BE2C (cell line): Measurements from ENCODE around the gene FILIP1.

Experiments used
- DNase-seq: peaks from one replicate; pipeline ENCODE4 v3.0.0-alpha.2; 2020
- H3K27me3 ChIP-seq: fragments of 250-450 bp; sonication (Bioruptor Pico); 2 replicates; pipeline ENCODE4 v1.5.1; 2020; ENCODE audit warnings: mild to moderate bottlenecking
- H3K36me3 ChIP-seq: fragments of 250-450 bp; sonication (Bioruptor Pico); 2 replicates; pipeline ENCODE4 v1.5.1; 2020; ENCODE audit warnings: mild to moderate bottlenecking
- H3K4me1 ChIP-seq: fragments of 250-450 bp; sonication (Bioruptor Pico); 2 replicates; pipeline ENCODE4 v1.5.1; 2020
- H3K4me3 ChIP-seq: 2 replicates; pipeline ENCODE4 v1.5.1; 2011; ENCODE audit warnings: low read depth, low read length
- H3K9me3 ChIP-seq: fragments of 250-450 bp; sonication (Bioruptor Pico); 2 replicates; pipeline ENCODE4 v1.5.1; 2020
- TF ChIP-seq, protein P1 (sequence below): IDR thresholded peaks from 2 replicates; pipeline ENCODE4 v1.5.1; 2012; ENCODE audit warnings: mild to moderate bottlenecking, low read depth, low read length

The FILIP1 gene

DNA sequence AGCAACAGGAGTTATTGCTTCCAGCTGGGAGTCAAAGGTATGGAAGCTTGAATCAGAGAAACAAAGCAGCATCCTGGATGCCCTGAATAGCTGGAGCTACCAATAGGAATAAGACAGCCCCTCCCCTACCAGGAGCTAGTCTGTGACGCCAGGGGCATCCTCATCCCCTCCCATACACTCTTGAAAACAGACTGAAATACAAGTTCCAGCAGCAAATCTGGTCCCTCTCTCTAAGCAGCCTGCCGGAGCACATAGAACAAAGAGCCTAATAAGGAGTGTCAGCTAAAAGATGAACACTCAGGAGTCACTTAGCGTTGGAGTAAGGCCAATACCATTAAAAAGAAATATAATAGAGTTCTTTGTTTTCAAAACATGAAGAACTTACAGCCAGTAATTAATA is 25.6 kb downstream of the FILIP1 start:
- Histone ChIP-seq H3K4me3 (no peak overlapping the region), H3K27me3 (no peaks in the 10 kb centered on the region), H3K4me1 (no peaks in the 10 kb centered on the region), H3K36me3 (no peaks in the 10 kb centered on the region), H3K9me3 (no peaks in the 10 kb centered on the region)
- DNase-seq: no peak
- TF ChIP-seq, protein P1, sequence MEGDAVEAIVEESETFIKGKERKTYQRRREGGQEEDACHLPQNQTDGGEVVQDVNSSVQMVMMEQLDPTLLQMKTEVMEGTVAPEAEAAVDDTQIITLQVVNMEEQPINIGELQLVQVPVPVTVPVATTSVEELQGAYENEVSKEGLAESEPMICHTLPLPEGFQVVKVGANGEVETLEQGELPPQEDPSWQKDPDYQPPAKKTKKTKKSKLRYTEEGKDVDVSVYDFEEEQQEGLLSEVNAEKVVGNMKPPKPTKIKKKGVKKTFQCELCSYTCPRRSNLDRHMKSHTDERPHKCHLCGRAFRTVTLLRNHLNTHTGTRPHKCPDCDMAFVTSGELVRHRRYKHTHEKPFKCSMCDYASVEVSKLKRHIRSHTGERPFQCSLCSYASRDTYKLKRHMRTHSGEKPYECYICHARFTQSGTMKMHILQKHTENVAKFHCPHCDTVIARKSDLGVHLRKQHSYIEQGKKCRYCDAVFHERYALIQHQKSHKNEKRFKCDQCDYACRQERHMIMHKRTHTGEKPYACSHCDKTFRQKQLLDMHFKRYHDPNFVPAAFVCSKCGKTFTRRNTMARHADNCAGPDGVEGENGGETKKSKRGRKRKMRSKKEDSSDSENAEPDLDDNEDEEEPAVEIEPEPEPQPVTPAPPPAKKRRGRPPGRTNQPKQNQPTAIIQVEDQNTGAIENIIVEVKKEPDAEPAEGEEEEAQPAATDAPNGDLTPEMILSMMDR: no peak

DNA sequence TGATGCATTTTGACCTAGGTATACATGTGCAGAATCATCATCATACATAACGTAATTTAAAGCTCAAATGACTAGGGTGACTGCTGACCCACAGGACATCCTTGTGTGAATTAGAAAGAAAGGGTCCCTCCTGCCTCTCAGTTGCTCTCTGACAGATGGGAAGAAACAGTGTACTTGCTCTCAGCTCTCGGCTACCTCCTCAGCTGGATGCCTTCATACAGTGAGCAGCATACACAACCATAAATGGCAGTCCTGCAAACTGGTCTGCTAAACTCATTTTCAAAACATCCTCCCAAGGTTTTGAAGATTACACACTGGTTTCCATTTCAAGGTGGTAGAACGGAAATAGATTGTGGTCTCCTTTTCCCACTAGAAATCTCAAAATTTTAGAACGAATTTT is 26.3 kb downstream of the FILIP1 start:
- TF ChIP-seq, protein P1: no peak
- no peaks in the 10 kb centered on the region for H3K9me3 ChIP-seq

DNA sequence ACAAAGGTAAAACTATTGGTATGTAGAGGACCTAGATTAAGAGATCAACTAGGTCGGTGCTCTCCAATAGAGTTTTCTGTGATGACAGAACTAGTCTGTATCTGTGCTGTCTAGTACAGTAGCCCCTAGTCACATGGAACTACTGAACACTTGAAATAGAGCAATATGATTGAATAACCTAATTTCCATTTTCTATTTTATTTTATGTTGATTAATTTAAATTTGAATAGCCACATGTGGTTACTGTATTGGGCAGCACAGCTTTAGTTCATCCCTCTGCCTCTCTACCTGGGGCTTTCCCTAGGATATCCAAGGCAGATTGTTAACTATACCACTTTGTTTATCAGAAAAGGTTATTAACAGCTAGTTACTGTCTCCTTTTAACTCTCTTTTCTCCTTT is 27.0 kb downstream of the FILIP1 start:
- Histone ChIP-seq H3K4me3 (no peak overlapping the region), H3K4me1 (no peaks in the 10 kb centered on the region), H3K36me3 (no peaks in the 10 kb centered on the region), H3K27me3 (no peaks in the 10 kb centered on the region), H3K9me3 (no peaks in the 10 kb centered on the region)
- no peak for DNase-seq
- TF ChIP-seq, protein P1: no peak

More for the DNA sequence above, 26.3 kb downstream of the FILIP1 start:
- no peak for DNase-seq
- H3K4me1 ChIP-seq: no peaks in the 10 kb centered on the region
- H3K27me3 ChIP-seq: no peaks in the 10 kb centered on the region
- H3K36me3 ChIP-seq: no peaks in the 10 kb centered on the region
- no peak overlapping the region for H3K4me3 ChIP-seq

DNA sequence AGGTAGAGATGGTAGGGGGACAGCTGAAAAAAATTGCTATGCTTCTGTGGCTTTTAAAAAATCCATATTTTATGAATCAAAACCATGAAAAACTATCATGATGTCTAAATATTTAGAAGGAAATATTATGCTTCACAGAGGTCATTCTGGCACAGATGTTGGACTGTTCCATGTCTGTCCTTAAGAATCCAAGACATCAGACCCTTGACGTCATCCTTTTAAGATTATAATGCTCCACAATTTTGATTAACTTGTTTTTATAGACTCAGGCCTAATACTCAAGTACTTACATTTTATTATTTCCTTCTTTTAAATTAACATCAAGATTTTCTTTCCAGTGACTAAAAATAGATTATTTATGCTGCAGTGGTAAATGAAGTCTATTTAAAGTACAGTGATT is 29.7 kb downstream of the FILIP1 start:
- TF ChIP-seq, protein P1: no peak
- H3K9me3 ChIP-seq: no peaks in the 10 kb centered on the region
- no peak overlapping the region for H3K4me3 ChIP-seq
- no peaks in the 10 kb centered on the region for H3K4me1 ChIP-seq
- no peak for DNase-seq
- no peaks in the 10 kb centered on the region for H3K36me3 ChIP-seq
- no peaks in the 10 kb centered on the region for H3K27me3 ChIP-seq

DNA sequence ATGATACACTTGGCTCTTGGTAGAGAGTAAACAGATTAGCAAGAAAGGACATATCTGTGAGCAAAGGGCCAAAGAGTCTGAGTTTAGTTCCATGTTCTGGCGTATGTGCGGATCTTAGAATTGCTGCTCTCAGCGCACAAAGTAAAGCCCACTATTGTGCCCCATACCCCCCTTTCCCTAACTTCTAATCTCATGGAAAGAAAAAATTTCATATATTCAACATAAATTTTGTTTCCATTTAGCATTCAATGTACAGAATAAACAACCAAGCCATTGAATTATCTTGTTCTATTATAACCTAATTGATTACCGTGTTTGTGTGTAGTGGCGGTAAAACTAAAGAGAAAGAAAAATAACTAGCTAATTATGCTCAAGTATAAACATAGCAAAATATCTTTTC is 30.5 kb downstream of the FILIP1 start:
- TF ChIP-seq, protein P1: no peak

DNA sequence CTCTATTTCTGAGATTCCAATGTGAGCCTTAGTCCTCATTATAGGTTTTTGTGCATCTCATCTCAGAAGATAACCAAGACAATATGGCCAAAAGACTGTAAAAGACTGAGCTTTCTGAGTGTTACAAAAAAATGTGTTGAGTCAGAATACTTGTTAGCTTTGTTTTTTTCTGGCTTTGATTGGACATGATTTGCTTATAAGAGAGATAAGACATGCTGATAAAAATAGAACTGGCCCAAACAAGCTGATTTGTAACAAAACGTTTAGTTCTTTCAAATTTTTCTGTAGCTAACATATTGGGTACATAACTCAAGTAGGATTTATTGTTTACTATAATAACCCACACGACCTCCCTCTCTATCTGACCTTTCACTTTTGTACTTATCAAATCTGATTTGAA is 32.9 kb downstream of the FILIP1 start:
- Histone ChIP-seq H3K4me1 (no peaks in the 10 kb centered on the region), H3K4me3 (no peak overlapping the region), H3K9me3 (no peaks in the 10 kb centered on the region), H3K36me3 (no peaks in the 10 kb centered on the region), H3K27me3 (no peaks in the 10 kb centered on the region)
- DNase-seq: no peak
- TF ChIP-seq, protein P1: no peak

More for the DNA sequence above, 30.5 kb downstream of the FILIP1 start:
- no peaks in the 10 kb centered on the region for H3K36me3 ChIP-seq
- DNase-seq: no peak
- H3K4me1 ChIP-seq: no peaks in the 10 kb centered on the region
- H3K4me3 ChIP-seq: no peak overlapping the region
- H3K9me3 ChIP-seq: no peaks in the 10 kb centered on the region
- H3K27me3 ChIP-seq: no peaks in the 10 kb centered on the region
